Mesenchymal stem cell (in vitro differentiated cells and primary cell): ENCODE results near the gene UPK1A.

Source experiments
- DNase-seq: peaks from one replicate; pipeline ENCODE4 v3.0.0-alpha.2; 2013
- H2AFZ ChIP-seq: one replicate; pipeline ENCODE4 v1.6.1; 2013; ENCODE audit warnings: low read depth, mild to moderate bottlenecking, control low read depth, inconsistent platforms, low read length, moderate library complexity
- H2AK5ac ChIP-seq: 2 replicates; pipeline ENCODE4 v1.6.1; 2013; ENCODE audit warnings: low read length, moderate library complexity, mild to moderate bottlenecking, inconsistent platforms; ENCODE audit not compliant: severe bottlenecking
- H2BK120ac ChIP-seq: one replicate; pipeline ENCODE4 v1.6.1; 2013; ENCODE audit warnings: low read depth, mild to moderate bottlenecking, inconsistent platforms, low read length, moderate library complexity
- H2BK12ac ChIP-seq, 2 experiments: one replicate each; pipeline ENCODE4 v1.6.1; 2013; ENCODE audit warnings: inconsistent platforms in 2 of 2, low read length in 2 of 2, mild to moderate bottlenecking in 2 of 2, moderate library complexity in 2 of 2, control low read depth in 1 of 2
- H2BK15ac ChIP-seq: one replicate; pipeline ENCODE4 v1.6.1; 2013; ENCODE audit warnings: mild to moderate bottlenecking, low read depth, inconsistent platforms; ENCODE audit not compliant: poor library complexity, severe bottlenecking
- H2BK5ac ChIP-seq: 2 replicates; pipeline ENCODE4 v1.6.1; 2013; ENCODE audit warnings: low read depth, mild to moderate bottlenecking, low read length, control low read depth, inconsistent platforms; ENCODE audit not compliant: poor library complexity, severe bottlenecking
- H3K14ac ChIP-seq, 2 experiments: one replicate each; pipeline ENCODE4 v1.6.1; 2013; ENCODE audit warnings: inconsistent platforms in 2 of 2, low read length in 2 of 2, control low read depth in 1 of 2, mild to moderate bottlenecking in 1 of 2, moderate library complexity in 1 of 2
- H3K18ac ChIP-seq, 2 experiments: one replicate each; pipeline ENCODE4 v1.6.1; 2013; ENCODE audit warnings: inconsistent platforms in 2 of 2, low read length in 2 of 2, control low read depth in 1 of 2, low read depth in 1 of 2, mild to moderate bottlenecking in 1 of 2
- H3K23ac ChIP-seq, 2 experiments: one replicate each; pipeline ENCODE4 v1.6.1; 2013; ENCODE audit warnings: inconsistent platforms in 2 of 2, low read length in 2 of 2, mild to moderate bottlenecking in 2 of 2, moderate library complexity in 2 of 2, control low read depth in 1 of 2
- H3K27ac ChIP-seq: 2 replicates; pipeline ENCODE4 v1.5.1; 2013; ENCODE audit warnings: mild to moderate bottlenecking, moderate library complexity, low read length, control low read depth, inconsistent platforms; ENCODE audit not compliant: poor library complexity, severe bottlenecking
- H3K27me3 ChIP-seq, 2 experiments: 2 replicates each; pipeline versions ENCODE4 v1.6.1 to v1.7.0; 2013; ENCODE audit warnings: low read length in 2 of 2, mild to moderate bottlenecking in 2 of 2, moderate library complexity in 2 of 2, control low read depth in 1 of 2, inconsistent platforms in 1 of 2; ENCODE audit not compliant: control insufficient read depth in 1 of 2, insufficient read depth in 1 of 2
- H3K36me3 ChIP-seq, 2 experiments: 2 replicates each; pipeline versions ENCODE4 v1.6.1 to v1.7.0; 2013; ENCODE audit warnings: low read length in 2 of 2, control low read depth in 1 of 2, inconsistent platforms in 1 of 2, low read depth in 1 of 2, mild to moderate bottlenecking in 1 of 2; ENCODE audit not compliant: insufficient read depth in 2 of 2, control insufficient read depth in 1 of 2
- H3K4ac ChIP-seq, 2 experiments: one replicate each; pipeline ENCODE4 v1.6.1; 2013; ENCODE audit warnings: inconsistent platforms in 2 of 2, low read length in 2 of 2, mild to moderate bottlenecking in 2 of 2, moderate library complexity in 2 of 2, control low read depth in 1 of 2, low read depth in 1 of 2
- H3K4me1 ChIP-seq: 2 replicates; pipeline ENCODE4 v1.6.1; 2013; ENCODE audit warnings: low read depth, low read length, control low read depth; ENCODE audit not compliant: control insufficient read depth, insufficient read depth
- H3K4me2 ChIP-seq: 2 replicates; pipeline ENCODE4 v1.6.1; 2013; ENCODE audit warnings: low read length, mild to moderate bottlenecking, inconsistent platforms; ENCODE audit not compliant: poor library complexity, severe bottlenecking
- H3K4me3 ChIP-seq, 2 experiments: 2 replicates each; pipeline versions ENCODE4 v1.5.1 to v1.7.0; 2013; ENCODE audit warnings: low read length in 2 of 2, mild to moderate bottlenecking in 2 of 2, control low read depth in 1 of 2, low read depth in 1 of 2; ENCODE audit not compliant: insufficient read depth in 1 of 2
- H3K79me1 ChIP-seq: replicated peaks from 2 replicates; pipeline ENCODE4 v1.6.1; 2013; ENCODE audit warnings: mild to moderate bottlenecking, control low read depth, low read length, inconsistent platforms; ENCODE audit not compliant: poor library complexity, severe bottlenecking
- H3K9ac ChIP-seq: 2 replicates; pipeline ENCODE4 v1.7.0; 2013; ENCODE audit warnings: mild to moderate bottlenecking, low read length, moderate library complexity
- H3K9me3 ChIP-seq: 2 replicates; pipeline ENCODE4 v1.7.0; 2013; ENCODE audit warnings: mild to moderate bottlenecking, low read length; ENCODE audit not compliant: control insufficient read depth
- H4K8ac ChIP-seq: one replicate; pipeline ENCODE4 v1.6.1; 2013; ENCODE audit warnings: inconsistent platforms, mild to moderate bottlenecking, low read length, moderate library complexity
- H4K91ac ChIP-seq: one replicate; pipeline ENCODE4 v1.6.1; 2013; ENCODE audit warnings: mild to moderate bottlenecking, low read length, inconsistent platforms
- WGBS: methylation state at CpG from one replicate; pipeline ENCODE4 v1.1.7; 2013; ENCODE audit warnings: mixed read lengths; 5-methylcytosine and 5-hydroxymethylcytosine counted together

The UPK1A gene

GRCh38 chr19:35703343-35703742 lies 37.0 kb downstream of the UPK1A start:
- no peak overlapping the region for H3K27ac ChIP-seq
- H3K36me3 ChIP-seq = no peaks in the 10 kb centered on the region
- no peak overlapping the region for H3K4ac ChIP-seq
- peak overlapping the region; percentile 32 for H4K91ac ChIP-seq
- no peak overlapping the region for H2AFZ ChIP-seq
- peaks cover 7% of the 10 kb centered on the region for H3K4me1 ChIP-seq
- no peak overlapping the region for H3K9ac ChIP-seq
- no peaks in the 10 kb centered on the region for H3K9me3 ChIP-seq
- no peaks in the 10 kb centered on the region for H3K79me1 ChIP-seq
- no peak overlapping the region for H3K18ac ChIP-seq
- 69% methylated on average over 5 of the region's 9 CpGs for WGBS
- H3K4me3 ChIP-seq = no peak overlapping the region
- H2BK15ac ChIP-seq = no peak overlapping the region
- H3K4me2 ChIP-seq = no peak overlapping the region
- no peak overlapping the region for H3K14ac ChIP-seq
- H3K27me3 ChIP-seq = peaks cover 2 to 4% of the 10 kb centered on the region in 2 experiments
- no peak overlapping the region for H2AK5ac ChIP-seq
- no peak overlapping the region for H3K23ac ChIP-seq
- no peak overlapping the region for H4K8ac ChIP-seq
- H2BK120ac ChIP-seq = no peak overlapping the region
- H2BK12ac ChIP-seq = no peak overlapping the region
- no peak overlapping the region for H2BK5ac ChIP-seq
- no peak for DNase-seq

- Histone ChIP-seq H2BK120ac (no peak within 1 kb of the TSS), H3K4me2 (no peak within 1 kb of the TSS), H3K27me3 (peaks cover 3 to 4% of the 10 kb centered on the region in 2 experiments), H2AFZ (no peak within 1 kb of the TSS), H2BK15ac (no peak within 1 kb of the TSS), H4K8ac (no peak within 1 kb of the TSS), H2AK5ac (no peak within 1 kb of the TSS), H3K9me3 (no peaks in the 10 kb centered on the region), H3K4me1 (peaks cover 7% of the 10 kb centered on the region), H2BK5ac (no peak within 1 kb of the TSS), H3K4ac (no peak within 1 kb of the TSS), H4K91ac (peak within 1 kb of the TSS; percentile 32), H3K18ac (no peak within 1 kb of the TSS), H3K36me3 (no peaks in the 10 kb centered on the region), H3K4me3 (no peak within 1 kb of the TSS), H2BK12ac (no peak within 1 kb of the TSS), H3K79me1 (no peaks in the 10 kb centered on the region), H3K23ac (no peak within 1 kb of the TSS), H3K9ac (no peak within 1 kb of the TSS), H3K14ac (no peak within 1 kb of the TSS), H3K27ac (no peak within 1 kb of the TSS)
- 43% methylated on average over 24 of the region's 24 CpGs for WGBS
- peak; percentile 56 for DNase-seq
These were observed 37.9 kb downstream of the UPK1A start, which contains the start of gene ZBTB32 for GRCh38 chr19:35704218-35704617. Gene ZBTB32 (plus strand): TSS chr19:35704558. CDS start chr19:35714627, 10,069 bp downstream.

DNA sequence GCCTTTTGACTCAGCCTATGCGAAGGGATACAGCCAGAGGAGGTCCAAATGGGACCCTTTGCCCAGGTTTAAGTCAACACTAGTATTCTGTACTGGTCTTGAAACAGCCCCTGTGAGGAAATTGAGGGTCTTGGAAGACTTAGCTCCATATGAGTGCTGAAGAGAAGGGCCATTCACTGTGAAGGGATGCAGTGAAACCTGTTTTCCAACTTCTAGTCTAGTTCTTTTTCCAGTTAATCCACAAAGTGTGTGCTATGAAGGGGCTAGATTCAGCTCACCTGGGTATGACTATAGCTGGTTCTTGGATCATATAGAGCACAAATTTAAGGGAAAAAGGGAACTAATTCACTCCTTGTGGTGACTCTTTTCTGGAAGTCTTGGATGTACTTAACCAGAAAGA lies 42.1 kb downstream of the UPK1A start:
- DNase-seq = no peak
- no peaks in the 10 kb centered on the region for H3K9me3 ChIP-seq
- no peak overlapping the region for H2BK5ac ChIP-seq
- no peaks in the 10 kb centered on the region for H3K79me1 ChIP-seq
- no peak overlapping the region for H2BK120ac ChIP-seq
- H3K14ac ChIP-seq = no peak overlapping the region
- no peak overlapping the region for H3K9ac ChIP-seq
- H3K4me3 ChIP-seq = no peak overlapping the region
- H3K27ac ChIP-seq = no peak overlapping the region
- H3K4me2 ChIP-seq = no peak overlapping the region
- no peaks in the 10 kb centered on the region for H3K36me3 ChIP-seq
- H4K91ac ChIP-seq = no peak overlapping the region
- peaks cover 2 to 18% of the 10 kb centered on the region in 2 experiments for H3K27me3 ChIP-seq
- H3K18ac ChIP-seq = no peak overlapping the region
- 73% methylated on average over 1 of the region's 1 CpG for WGBS
- no peak overlapping the region for H2AK5ac ChIP-seq
- H3K23ac ChIP-seq = no peak overlapping the region
- no peak overlapping the region for H2AFZ ChIP-seq
- H2BK15ac ChIP-seq = no peak overlapping the region
- no peaks in the 10 kb centered on the region for H3K4me1 ChIP-seq
- no peak overlapping the region for H3K4ac ChIP-seq
- H2BK12ac ChIP-seq = no peak overlapping the region
- no peak overlapping the region for H4K8ac ChIP-seq

DNA sequence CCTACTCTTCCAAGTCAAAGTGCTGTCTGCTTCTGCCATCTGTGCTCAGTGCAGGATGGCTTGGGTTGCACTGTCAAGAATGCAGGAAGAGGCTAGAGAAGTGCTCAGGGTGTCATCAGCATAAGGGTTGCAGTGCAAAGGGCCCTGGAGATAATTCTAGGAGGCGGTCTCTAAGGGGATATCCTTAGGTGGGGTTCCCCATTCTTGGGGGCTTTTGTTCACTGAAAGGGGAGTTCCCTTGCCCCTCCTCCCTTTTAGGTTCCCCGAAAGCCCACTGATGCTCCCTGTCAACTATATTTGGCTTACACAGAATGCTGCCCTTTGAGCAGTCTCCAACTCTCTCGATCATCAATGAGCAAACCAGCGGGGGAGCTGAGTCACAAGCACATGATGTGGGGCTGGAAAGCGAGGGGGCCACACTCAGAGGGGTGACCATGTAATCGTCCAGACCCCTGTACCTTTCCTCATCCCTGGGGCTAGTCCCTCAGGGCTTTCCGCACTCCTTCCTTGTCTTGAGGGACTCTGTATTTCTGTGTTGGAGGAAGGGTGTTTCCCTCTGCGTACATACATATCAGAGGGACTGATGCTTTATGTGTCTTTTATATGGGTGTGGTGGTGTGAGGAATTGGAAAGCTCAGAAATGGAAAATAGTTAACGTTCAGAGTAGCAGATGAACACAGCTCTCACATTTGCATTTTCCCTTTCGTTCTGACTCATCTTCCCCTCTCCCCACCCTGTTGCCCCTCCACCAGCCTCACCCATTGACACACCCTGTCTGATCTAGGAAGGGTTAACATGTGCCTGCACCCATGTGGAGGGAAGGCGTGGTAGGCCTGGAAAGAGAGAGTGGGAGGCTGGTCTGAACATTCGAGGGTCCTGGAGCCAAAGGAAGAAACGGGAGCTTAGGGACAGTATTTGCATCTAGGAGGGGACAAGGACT lies 44.7 kb downstream of the UPK1A start:
- Histone ChIP-seq H2BK15ac (no peak overlapping the region), H2BK120ac (no peak overlapping the region), H3K4me1 (peaks cover 5% of the 10 kb centered on the region), H2AK5ac (no peak overlapping the region), H3K4me2 (no peak overlapping the region), H3K9ac (peak overlapping the region; percentile 81), H2BK5ac (no peak overlapping the region), H3K4me3 (peak overlapping the region in 1 of 2 experiments; percentile 34), H3K4ac (no peak overlapping the region), H3K18ac (no peak overlapping the region), H3K79me1 (peaks cover 12% of the 10 kb centered on the region), H3K36me3 (no peaks in the 10 kb centered on the region), H2BK12ac (no peak overlapping the region), H4K8ac (no peak overlapping the region), H3K9me3 (no peaks in the 10 kb centered on the region), H3K14ac (no peak overlapping the region), H3K27me3 (peaks cover 0 to 33% of the 10 kb centered on the region in 2 experiments), H3K23ac (peak overlapping the region in 1 of 2 experiments; percentile 77), H2AFZ (no peak overlapping the region), H3K27ac (no peak overlapping the region), H4K91ac (no peak overlapping the region)
- WGBS = 62% methylated on average over 11 of the region's 13 CpGs
- no peak for DNase-seq
